GM12892 (cell line): ENCODE measurements around the gene NOD1.

ENCODE experiments used
- DNase-seq: peaks from one replicate; pipeline ENCODE4 v3.0.0; 2011; ENCODE audit not compliant: insufficient read length
- FAIRE-seq: peaks from 2 replicates; lab custom pipeline; 2011; peaks lifted over from hg19 to GRCh38; lab: Jason Lieb, UNC
- POLR2A ChIP-seq: IDR thresholded peaks from 2 replicates; pipeline ENCODE4 v1.6.1; 2011; ENCODE audit warnings: low read depth, low read length, control low read depth
- POLR2AphosphoS5 ChIP-seq: IDR thresholded peaks from 2 replicates; pipeline ENCODE4 v1.6.1; 2011; ENCODE audit warnings: low read depth, low read length, control low read depth
- TAF1 ChIP-seq: IDR thresholded peaks from 2 replicates; pipeline ENCODE4 v1.6.1; 2011; ENCODE audit warnings: low read depth, mild to moderate bottlenecking, control low read depth, low read length, borderline replicate concordance

The NOD1 gene

GRCh38 chr7:30413864-30414263, 64.7 kb downstream of the NOD1 start:
- FAIRE-seq (no peak), DNase-seq (no peak)
- no peak for TF ChIP-seq POLR2A
- TF ChIP-seq TAF1: no peak
- no peak for TF ChIP-seq POLR2AphosphoS5

- TF ChIP-seq POLR2AphosphoS5: no peak
- no peak for TF ChIP-seq TAF1
- no peak for TF ChIP-seq POLR2A
- DNase-seq: no peak
- FAIRE-seq: no peak
Measured at GRCh38 chr7:30412782-30413504, 65.6 kb downstream of the NOD1 start.

GRCh38 chr7:30411897-30412296, 66.7 kb downstream of the NOD1 start:
- DNase-seq (no peak), FAIRE-seq (no peak)
- no peak for TF ChIP-seq TAF1
- TF ChIP-seq POLR2AphosphoS5: no peak
- no peak for TF ChIP-seq POLR2A

- no peak for FAIRE-seq
- TF ChIP-seq POLR2AphosphoS5 (no peak), POLR2A (no peak), TAF1 (no peak)
- no peak for DNase-seq
Measured at GRCh38 chr7:30411173-30411572, 67.4 kb downstream of the NOD1 start.

- no peak for FAIRE-seq
- TF ChIP-seq TAF1 (no peak), POLR2AphosphoS5 (no peak), POLR2A (no peak)
- DNase-seq: no peak
Measured at GRCh38 chr7:30406664-30407425, 71.7 kb downstream of the NOD1 start.

- TF ChIP-seq TAF1: no peak
- TF ChIP-seq POLR2A: no peak
- TF ChIP-seq POLR2AphosphoS5: no peak
- no peak for FAIRE-seq
Measured at GRCh38 chr7:30405179-30405578, 73.4 kb downstream of the NOD1 start.

GRCh38 chr7:30403477-30403876, 75.1 kb downstream of the NOD1 start:
- DNase-seq: no peak
- TF ChIP-seq TAF1: no peak
- no peak for TF ChIP-seq POLR2A
- TF ChIP-seq POLR2AphosphoS5: no peak
- no peak for FAIRE-seq

More at GRCh38 chr7:30405179-30405578, 73.4 kb downstream of the NOD1 start:
- DNase-seq: no peak

GRCh38 chr7:30396389-30396788, 82.2 kb downstream of the NOD1 start:
- TF ChIP-seq POLR2AphosphoS5 (no peak), TAF1 (no peak), POLR2A (no peak)
- FAIRE-seq (no peak), DNase-seq (no peak)

- DNase-seq: no peak
- TF ChIP-seq TAF1 (no peak), POLR2AphosphoS5 (no peak), POLR2A (no peak)
- no peak for FAIRE-seq
Measured at GRCh38 chr7:30395676-30396075, 82.9 kb downstream of the NOD1 start.

- TF ChIP-seq POLR2A (no peak), POLR2AphosphoS5 (no peak)
- no peak for DNase-seq
- FAIRE-seq: no peak
Measured at GRCh38 chr7:30391806-30392205, 86.8 kb downstream of the NOD1 start.

- DNase-seq (no peak), FAIRE-seq (no peak)
- TF ChIP-seq POLR2A: no peak
- no peak for TF ChIP-seq POLR2AphosphoS5
- TF ChIP-seq TAF1: no peak
Measured at GRCh38 chr7:30390736-30391636, 87.6 kb downstream of the NOD1 start.
